AG04449 (cell line): ENCODE results near the gene RAB11FIP4.

Experiments used
- CTCF ChIA-PET: fragments of 350-600 bp; formaldehyde crosslinking; extraction: SDS; loops from one replicate; lab custom pipeline; 2021; ENCODE audit warnings: antibody characterized with exemption; lab: Yijun Ruan, JAX
- POLR2A ChIA-PET: fragments of 400-600, 350-600 bp; formaldehyde crosslinking; extraction: SDS; loops from one replicate; lab custom pipeline; 2020; ENCODE audit warnings: antibody characterized with exemption, inconsistent platforms; lab: Yijun Ruan, JAX
- DNase-seq: peaks from one replicate; pipeline ENCODE4 v3.0.0-alpha.2; 2010; ENCODE audit warnings: low read depth, low spot score
- H3K4me3 ChIP-seq: 2 replicates; pipeline ENCODE4 v1.5.1; 2011; ENCODE audit warnings: low read depth, mild to moderate bottlenecking, control low read depth, low read length
- CTCF ChIP-seq: IDR thresholded peaks from one replicate; pipeline ENCODE4 v1.5.1; 2011; ENCODE audit warnings: mild to moderate bottlenecking, moderate library complexity, low read length, control low read depth, inconsistent platforms; ENCODE audit not compliant: insufficient read depth; ENCODE audit errors: missing control alignments

The RAB11FIP4 gene

GRCh38 chr17:31530391-31530985, 139.0 kb downstream of the RAB11FIP4 start:
- POLR2A ChIA-PET: no interaction called here
- H3K4me3 ChIP-seq: no peak overlapping the region
- CTCF ChIA-PET: interaction anchor here (1.0 to 11.6 kb wide), 3 partner anchors 10 to 312 kb away, joined by 3 to 154 read pairs (median 38); no protein-coding TSS in a partner anchor
- DNase-seq: no peak
- TF ChIP-seq CTCF: no peak

GRCh38 chr17:31531336-31531980, 140.0 kb downstream of the RAB11FIP4 start:
- no peak for DNase-seq
- ChIA-PET CTCF (interaction anchor here (0.9 to 11.6 kb wide), 4 partner anchors 7 to 311 kb away, joined by 3 to 154 read pairs (median 36); no protein-coding TSS in a partner anchor), POLR2A (no interaction called here)
- no peak overlapping the region for H3K4me3 ChIP-seq
- TF ChIP-seq CTCF: no peak

- DNase-seq: no peak
- no peak for TF ChIP-seq CTCF
- POLR2A ChIA-PET: no interaction called here
- no peak overlapping the region for H3K4me3 ChIP-seq
- CTCF ChIA-PET: interaction anchor here (0.9 to 11.6 kb wide), 5 partner anchors 8 to 310 kb away, joined by 3 to 154 read pairs (median 34); no protein-coding TSS in a partner anchor
These were observed 140.6 kb downstream of the RAB11FIP4 start for GRCh38 chr17:31532081-31532480.

GRCh38 chr17:31532526-31532925, 141.1 kb downstream of the RAB11FIP4 start:
- ChIA-PET CTCF (interaction anchor here (2.9 to 11.6 kb wide), 4 partner anchors 8 to 310 kb away, joined by 9 to 154 read pairs (median 36); no protein-coding TSS in a partner anchor), POLR2A (no interaction called here)
- H3K4me3 ChIP-seq: no peak overlapping the region
- DNase-seq: no peak
- no peak for TF ChIP-seq CTCF

GRCh38 chr17:31533546-31534155, 142.2 kb downstream of the RAB11FIP4 start:
- CTCF ChIA-PET: interaction anchor here (0.9 to 11.6 kb wide), 8 partner anchors 10 to 365 kb away, joined by 3 to 154 read pairs (median 8); no protein-coding TSS in a partner anchor
- peak; percentile 54 for TF ChIP-seq CTCF
- POLR2A ChIA-PET: interaction anchor here (1.2 to 1.5 kb wide), 2 partner anchors 11 to 368 kb away, joined by 3 to 5 read pairs; partner anchors contain the start of gene UTP6
- peak; percentile 23 for DNase-seq
- no peak overlapping the region for H3K4me3 ChIP-seq
